ENCODE measurements around the gene PDS5A. TPM values are rescaled to one million over a fixed set of nuclear protein-coding genes. Genes with fewer than 3 reads are reported as not detected.

Gene PDS5A
- total and polyA plus RNA-seq, 9 of the 15 experiments (the other 6 are each of a cell fraction or from before 2014, with no cell fraction given) = 16.4 to 85.4 (median 70.0) TPM

DNA sequence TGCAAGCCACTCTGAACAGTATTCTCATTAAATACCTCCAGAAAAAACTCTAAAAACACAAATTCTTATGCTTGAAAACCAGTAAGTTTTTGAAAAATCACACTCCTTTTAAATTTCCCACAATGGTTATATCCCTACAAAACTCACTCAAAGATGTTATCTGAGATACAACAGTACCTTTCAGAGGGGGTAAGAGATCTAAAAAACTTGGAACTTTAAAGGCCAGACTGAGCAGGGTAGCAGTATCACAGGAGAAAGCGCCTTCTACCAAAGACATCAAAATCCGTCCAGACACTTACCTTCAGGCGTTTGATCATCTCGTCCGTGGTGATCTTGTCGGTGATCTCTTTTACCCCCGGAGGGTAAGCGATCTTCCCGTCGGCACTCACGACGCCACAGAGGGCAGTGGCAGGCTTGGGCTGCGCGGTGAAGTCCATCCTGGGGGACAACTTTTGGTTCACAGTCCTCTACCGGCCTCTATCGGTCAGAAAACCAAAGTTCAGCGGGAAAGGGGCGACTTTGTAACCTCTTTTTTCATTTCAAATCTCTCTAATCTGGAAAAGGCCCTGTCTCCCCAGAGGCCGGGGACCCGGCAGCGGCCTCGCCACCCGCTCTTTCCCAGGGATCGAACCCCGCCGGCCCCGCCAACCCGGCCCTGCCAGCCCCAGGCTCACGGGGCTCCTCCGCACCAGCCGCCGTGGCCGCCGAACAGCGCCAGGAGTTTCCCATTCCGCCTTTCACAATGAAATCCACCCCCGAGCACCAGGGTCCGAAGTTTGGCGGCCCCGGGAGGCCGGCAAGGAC is 1.4 kb downstream of the PDS5A start:
- peaks cover 13 to 18% of the 10 kb centered on the region in 2 experiments; a peak in 4 of 5 replicates for H3K4me1 ChIP-seq (replicated peaks in 1 of 2; ENCODE audit: control insufficient read depth in 2 of 2, insufficient read depth in 2 of 2, low read length in 2 of 2)
- peak; percentile 53 to 89 (median 64) for DNase-seq (ENCODE audit: extremely low read depth in 1 of 4, low spot score in 3 of 4)
- peak overlapping the region; percentile 92 to 99 for H3K9ac ChIP-seq (ENCODE audit: insufficient read depth in 1 of 2, low read depth in 2 of 2, low read length in 2 of 2)
- H3K36me3 ChIP-seq (ENCODE audit: control insufficient read depth, insufficient read depth, low read length) = peaks cover 39% of the 10 kb centered on the region
- BruUV-seq (replicated peaks) = no TSS peak
- peak overlapping the region; percentile 82 for H3K4me2 ChIP-seq (ENCODE audit: insufficient read depth, low read length)
- peak overlapping the region; percentile 92 for H3K4me3 ChIP-seq
- POLR2A ChIA-PET = interaction anchor here (0.8 kb wide), 1 partner anchor 523 kb away, joined by 3 read pairs; no protein-coding TSS in a partner anchor
- H3K79me2 ChIP-seq (ENCODE audit: control insufficient read depth, insufficient read depth, low read length) = peaks cover 59% of the 10 kb centered on the region
- intact Hi-C loops (cut with micrococcal nuclease) (loop anchor here (1.0 to 5.0 kb wide), 6 partner anchors 168 to 507 kb away; partner anchors contain the start of gene SMIM14), in situ Hi-C loops (cut with MboI) (no loop called here)
- no peaks in the 10 kb centered on the region; the same call in 1 of the 2 replicates for H3K9me3 ChIP-seq (replicated peaks; ENCODE audit: control insufficient read depth, insufficient read depth, low read depth, low read length)
- under 1% methylated on average over 36 of the region's 41 CpGs for WGBS (ENCODE audit: insufficient coverage, low coverage, missing lambda C conversion rate)
- CTCF ChIA-PET (ENCODE audit: low intra/inter-chr PET ratio) = interaction anchor here (0.5 to 3.7 kb wide), 5 partner anchors 278 to 1221 kb away, joined by 3 to 66 read pairs (median 4); partner anchors contain the start of gene UBE2K
- peak overlapping the region; percentile 99 for H2AFZ ChIP-seq (ENCODE audit: low read depth, low read length)
- peak overlapping the region; percentile 83 for H3K27ac ChIP-seq (ENCODE audit: extremely low read depth, low read depth, low read length)
- ATAC-seq = peak; percentile 81
- peak; percentile 90 for FAIRE-seq
- H3K9me1 ChIP-seq (ENCODE audit: control insufficient read depth, insufficient read depth, low read length) = no peaks in the 10 kb centered on the region
- H3K27me3 ChIP-seq (ENCODE audit: control insufficient read depth in 2 of 2, insufficient read depth in 2 of 2, low read length in 2 of 2) = no peaks in the 10 kb centered on the region
- H4K20me1 ChIP-seq (replicated peaks; ENCODE audit: control insufficient read depth, insufficient read depth, low read length) = peaks cover 4% of the 10 kb centered on the region
- TF ChIP-seq ZNF444 (CRISPR knock-in tag; IDR thresholded peaks at IDR 0.05) (no peak), RBM34 (IDR thresholded peaks at IDR 0.05; ENCODE audit: borderline replicate concordance, insufficient read depth, low read length) (no peak), ZNF282 (CRISPR knock-in tag; IDR thresholded peaks at IDR 0.05) (no peak), ZKSCAN8 (CRISPR knock-in tag; IDR thresholded peaks at IDR 0.05) (no peak), ZNF77 (CRISPR knock-in tag; IDR thresholded peaks at IDR 0.05) (no peak), ZKSCAN1 (IDR thresholded peaks at IDR 0.05; ENCODE audit: low read depth, low read length) (no peak), HES1 (IDR thresholded peaks at IDR 0.05; ENCODE audit: low read depth) (no peak), RUNX1 (IDR thresholded peaks at IDR 0.05; ENCODE audit: low read depth) (no peak), MAFK (IDR thresholded peaks at IDR 0.05; ENCODE audit: low read length) (no peak), FOXO4 (CRISPR knock-in tag; IDR thresholded peaks at IDR 0.05) (no peak), ZHX1 (conservative IDR thresholded peaks at IDR 0.05; ENCODE audit: low read length) (0 out of 2 replicates have a peak, but pooled peaks have one; percentile 47), ZNF263 (CRISPR knock-in tag; IDR thresholded peaks at IDR 0.05; ENCODE audit: borderline replicate concordance) (no peak; the same call in 1 of the 2 replicates), NCOA1 (IDR thresholded peaks at IDR 0.05; ENCODE audit: low read depth) (no peak)
- TF ChIP-seq, protein P1, sequence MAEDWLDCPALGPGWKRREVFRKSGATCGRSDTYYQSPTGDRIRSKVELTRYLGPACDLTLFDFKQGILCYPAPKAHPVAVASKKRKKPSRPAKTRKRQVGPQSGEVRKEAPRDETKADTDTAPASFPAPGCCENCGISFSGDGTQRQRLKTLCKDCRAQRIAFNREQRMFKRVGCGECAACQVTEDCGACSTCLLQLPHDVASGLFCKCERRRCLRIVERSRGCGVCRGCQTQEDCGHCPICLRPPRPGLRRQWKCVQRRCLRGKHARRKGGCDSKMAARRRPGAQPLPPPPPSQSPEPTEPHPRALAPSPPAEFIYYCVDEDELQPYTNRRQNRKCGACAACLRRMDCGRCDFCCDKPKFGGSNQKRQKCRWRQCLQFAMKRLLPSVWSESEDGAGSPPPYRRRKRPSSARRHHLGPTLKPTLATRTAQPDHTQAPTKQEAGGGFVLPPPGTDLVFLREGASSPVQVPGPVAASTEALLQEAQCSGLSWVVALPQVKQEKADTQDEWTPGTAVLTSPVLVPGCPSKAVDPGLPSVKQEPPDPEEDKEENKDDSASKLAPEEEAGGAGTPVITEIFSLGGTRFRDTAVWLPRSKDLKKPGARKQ (CRISPR knock-in tag; IDR thresholded peaks at IDR 0.05) = no peak

Data from K562 (cell line).